ENCODE results near the gene PTPRE. TPM values are rescaled to one million over a fixed set of nuclear protein-coding genes. Genes with fewer than 3 reads are reported as not detected.

PTPRE gene, protein sequence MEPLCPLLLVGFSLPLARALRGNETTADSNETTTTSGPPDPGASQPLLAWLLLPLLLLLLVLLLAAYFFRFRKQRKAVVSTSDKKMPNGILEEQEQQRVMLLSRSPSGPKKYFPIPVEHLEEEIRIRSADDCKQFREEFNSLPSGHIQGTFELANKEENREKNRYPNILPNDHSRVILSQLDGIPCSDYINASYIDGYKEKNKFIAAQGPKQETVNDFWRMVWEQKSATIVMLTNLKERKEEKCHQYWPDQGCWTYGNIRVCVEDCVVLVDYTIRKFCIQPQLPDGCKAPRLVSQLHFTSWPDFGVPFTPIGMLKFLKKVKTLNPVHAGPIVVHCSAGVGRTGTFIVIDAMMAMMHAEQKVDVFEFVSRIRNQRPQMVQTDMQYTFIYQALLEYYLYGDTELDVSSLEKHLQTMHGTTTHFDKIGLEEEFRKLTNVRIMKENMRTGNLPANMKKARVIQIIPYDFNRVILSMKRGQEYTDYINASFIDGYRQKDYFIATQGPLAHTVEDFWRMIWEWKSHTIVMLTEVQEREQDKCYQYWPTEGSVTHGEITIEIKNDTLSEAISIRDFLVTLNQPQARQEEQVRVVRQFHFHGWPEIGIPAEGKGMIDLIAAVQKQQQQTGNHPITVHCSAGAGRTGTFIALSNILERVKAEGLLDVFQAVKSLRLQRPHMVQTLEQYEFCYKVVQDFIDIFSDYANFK
- total RNA-seq (2014; rRNA removed; shearing (Covaris generic); ENCODE audit: low replicate concordance) = 20.4 and 27.9 TPM in 2 replicates

DNA sequence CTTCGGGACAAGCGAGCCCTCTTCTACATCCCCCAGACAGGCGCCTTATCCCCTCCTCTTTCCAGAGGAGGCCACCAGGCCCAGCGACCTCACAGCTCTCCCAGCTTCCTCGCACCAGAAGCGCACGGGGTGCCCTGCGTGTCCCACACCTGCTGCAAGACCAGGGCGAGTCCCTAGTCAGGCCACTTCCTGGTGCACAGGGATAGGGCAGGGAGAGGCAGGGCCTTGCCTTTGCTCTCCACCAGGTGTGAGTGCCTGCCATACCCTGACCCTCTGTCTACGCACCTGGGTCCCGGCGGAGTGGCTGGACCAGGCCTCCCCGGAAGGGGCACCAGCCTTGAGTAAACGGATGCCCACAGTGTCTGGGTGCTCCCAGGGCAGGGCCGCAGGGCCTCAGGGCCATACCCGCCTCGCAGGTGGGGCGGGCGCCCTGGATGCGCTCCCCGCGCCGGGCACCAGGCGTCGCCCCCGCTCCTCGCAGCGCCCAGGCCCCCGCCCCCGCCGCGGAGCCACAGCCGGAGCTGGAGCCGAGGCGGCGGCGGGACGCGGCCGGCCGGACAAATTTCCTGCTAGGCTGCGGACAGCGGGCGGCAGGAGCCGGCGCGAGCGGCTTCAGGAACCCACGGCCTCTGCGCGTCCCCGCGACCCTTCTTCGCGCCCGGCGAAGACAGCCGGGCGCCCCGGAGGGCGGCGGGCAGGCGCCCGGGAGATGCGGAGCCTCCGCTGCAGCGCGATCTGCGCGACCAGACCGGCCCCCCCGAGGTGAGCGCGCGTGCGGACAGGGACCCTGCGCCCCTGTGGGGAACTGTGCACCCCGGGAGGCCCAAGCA, at the start of gene PTPRE:
TSS of gene PTPRE (plus strand) at position 556 of the 830 bp plus-strand sequence. CDS start 133,779 bp downstream, outside the sequence.
- H3K4me1 ChIP-seq (ENCODE audit: low read length) = no peaks in the 10 kb centered on the region
- H3K27ac ChIP-seq (ENCODE audit: low read length) = no peak within 1 kb of the TSS
- H3K9me3 ChIP-seq (ENCODE audit: low read length) = no peaks in the 10 kb centered on the region
- H3K9ac ChIP-seq (ENCODE audit: low read length) = no peak within 1 kb of the TSS
- H3K4me3 ChIP-seq (ENCODE audit: low read length) = no peak within 1 kb of the TSS
- no peaks in the 10 kb centered on the region for H3K36me3 ChIP-seq (ENCODE audit: insufficient read depth, low read length)
- no peaks in the 10 kb centered on the region for H3K79me2 ChIP-seq (ENCODE audit: low read length)
- H4K20me1 ChIP-seq (ENCODE audit: insufficient read depth, low read depth, low read length) = no peaks in the 10 kb centered on the region
- no peaks in the 10 kb centered on the region for H3K27me3 ChIP-seq (ENCODE audit: low read length)
- H3K9me2 ChIP-seq (replicated peaks; ENCODE audit: insufficient read depth, low read length) = no peaks in the 10 kb centered on the region
- H3K4me2 ChIP-seq (ENCODE audit: low read depth, low read length, poor library complexity, severe bottlenecking) = no peak within 1 kb of the TSS
- no peak within 1 kb of the TSS for H2AFZ ChIP-seq (ENCODE audit: low read length)
- DNase-seq = peak; percentile 48

DNA sequence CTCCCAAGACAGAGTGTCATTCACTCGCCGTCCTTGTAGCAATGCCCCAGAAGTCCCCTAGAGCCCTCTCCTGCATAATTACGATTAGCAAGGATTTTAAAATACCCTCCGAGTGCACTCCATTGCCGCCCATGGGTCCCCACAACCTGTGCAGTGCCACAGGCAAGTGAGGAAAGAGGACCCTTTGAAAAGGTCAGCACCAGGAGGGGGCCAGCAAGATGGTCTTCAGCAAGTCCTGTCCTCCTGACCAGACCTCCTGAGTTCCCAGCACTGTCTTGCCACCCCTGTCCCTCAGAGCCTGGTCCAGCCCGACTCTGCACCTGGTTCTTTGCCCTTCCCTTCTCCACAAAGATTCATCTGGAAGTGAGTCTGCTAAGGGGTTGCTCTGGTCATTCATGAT, 46.3 kb upstream of the PTPRE start:
- H2AFZ ChIP-seq (ENCODE audit: low read length) = no peak overlapping the region
- no peaks in the 10 kb centered on the region for H3K9me2 ChIP-seq (replicated peaks; ENCODE audit: insufficient read depth, low read length)
- H3K9me3 ChIP-seq (ENCODE audit: low read length) = no peaks in the 10 kb centered on the region
- H3K4me2 ChIP-seq (ENCODE audit: low read depth, low read length, poor library complexity, severe bottlenecking) = no peak overlapping the region
- no peak overlapping the region for H3K27ac ChIP-seq (ENCODE audit: low read length)
- H3K4me3 ChIP-seq (ENCODE audit: low read length) = no peak overlapping the region
- H3K4me1 ChIP-seq (ENCODE audit: low read length) = no peaks in the 10 kb centered on the region
- no peaks in the 10 kb centered on the region for H3K36me3 ChIP-seq (ENCODE audit: insufficient read depth, low read length)
- DNase-seq = no peak
- H3K9ac ChIP-seq (ENCODE audit: low read length) = no peak overlapping the region
- no peaks in the 10 kb centered on the region for H3K27me3 ChIP-seq (ENCODE audit: low read length)
- H3K79me2 ChIP-seq (ENCODE audit: low read length) = no peaks in the 10 kb centered on the region
- H4K20me1 ChIP-seq (ENCODE audit: insufficient read depth, low read depth, low read length) = no peaks in the 10 kb centered on the region

DNA sequence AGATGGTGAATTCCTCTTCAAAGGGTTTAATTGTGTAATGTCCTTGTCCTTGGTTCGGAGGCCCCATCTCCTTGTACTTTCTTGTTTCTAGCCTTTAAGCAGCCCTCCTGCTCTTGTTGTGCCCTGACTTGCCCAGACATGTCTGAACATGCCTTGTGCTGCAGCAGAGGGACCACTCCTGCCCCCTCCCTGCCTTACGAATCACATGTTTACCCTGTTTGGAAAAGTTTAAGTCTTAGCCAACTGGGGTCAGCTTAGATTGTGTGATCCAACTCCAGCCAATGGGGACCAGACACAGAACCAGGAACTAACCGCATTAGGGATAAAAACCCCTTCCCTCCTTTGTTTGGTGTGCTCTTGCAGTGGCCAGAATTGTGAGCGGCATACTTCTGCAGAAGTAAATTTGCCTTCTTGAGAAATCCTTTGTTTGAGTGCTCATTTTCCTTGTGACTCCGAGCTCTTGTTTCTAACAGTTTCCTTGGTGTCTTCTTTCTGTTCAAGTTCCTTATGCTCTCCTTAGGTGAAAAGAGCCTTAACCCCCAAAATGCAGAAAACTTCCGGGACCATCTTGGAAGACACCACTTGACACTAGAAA, 43.6 kb upstream of the PTPRE start:
- no peaks in the 10 kb centered on the region for H3K27me3 ChIP-seq (ENCODE audit: low read length)
- no peak overlapping the region for H3K4me3 ChIP-seq (ENCODE audit: low read length)
- no peaks in the 10 kb centered on the region for H3K9me2 ChIP-seq (replicated peaks; ENCODE audit: insufficient read depth, low read length)
- H2AFZ ChIP-seq (ENCODE audit: low read length) = no peak overlapping the region
- no peaks in the 10 kb centered on the region for H3K9me3 ChIP-seq (ENCODE audit: low read length)
- H3K79me2 ChIP-seq (ENCODE audit: low read length) = no peaks in the 10 kb centered on the region
- no peak overlapping the region for H3K27ac ChIP-seq (ENCODE audit: low read length)
- H3K36me3 ChIP-seq (ENCODE audit: insufficient read depth, low read length) = no peaks in the 10 kb centered on the region
- H3K9ac ChIP-seq (ENCODE audit: low read length) = no peak overlapping the region
- no peaks in the 10 kb centered on the region for H4K20me1 ChIP-seq (ENCODE audit: insufficient read depth, low read depth, low read length)
- no peak overlapping the region for H3K4me2 ChIP-seq (ENCODE audit: low read depth, low read length, poor library complexity, severe bottlenecking)
- no peaks in the 10 kb centered on the region for H3K4me1 ChIP-seq (ENCODE audit: low read length)
- DNase-seq = no peak

DNA sequence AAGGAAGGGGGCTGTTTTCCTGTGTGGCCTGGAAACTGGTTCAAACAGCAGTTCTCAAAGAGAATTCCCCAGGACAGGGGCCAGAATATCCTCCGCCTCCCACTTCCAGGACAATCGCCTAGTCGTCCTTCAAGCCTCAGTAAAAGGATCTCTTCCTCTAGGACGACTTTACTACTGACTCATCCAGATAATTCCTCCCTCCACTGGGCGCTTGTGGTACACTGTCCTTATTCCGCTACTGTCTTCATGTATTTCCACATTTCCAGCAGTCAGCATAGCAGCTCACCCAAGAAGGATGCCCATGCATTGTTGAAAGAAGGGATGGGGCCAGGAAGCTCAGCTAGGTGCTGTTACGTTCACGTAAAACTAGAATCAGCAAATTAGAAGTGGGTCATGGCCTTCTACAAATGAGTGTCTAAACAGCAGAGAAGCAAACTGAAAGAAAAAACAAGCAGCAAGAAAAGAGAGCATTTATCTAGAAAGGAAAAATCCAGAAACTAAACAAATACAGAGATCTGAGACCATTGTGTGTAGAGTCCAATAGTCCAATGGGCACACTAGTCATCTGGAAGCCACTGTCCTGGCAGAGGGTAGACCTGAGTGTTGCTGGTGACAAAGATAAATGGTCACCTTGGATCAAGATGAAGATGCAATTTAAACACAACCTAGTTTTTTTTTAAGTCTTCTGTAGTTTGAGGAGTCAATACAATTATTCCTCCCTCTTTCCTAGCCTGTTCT, 40.5 kb upstream of the PTPRE start:
- no peaks in the 10 kb centered on the region for H3K4me1 ChIP-seq (ENCODE audit: low read length)
- H3K9me2 ChIP-seq (replicated peaks; ENCODE audit: insufficient read depth, low read length) = no peaks in the 10 kb centered on the region
- no peaks in the 10 kb centered on the region for H3K27me3 ChIP-seq (ENCODE audit: low read length)
- no peaks in the 10 kb centered on the region for H3K79me2 ChIP-seq (ENCODE audit: low read length)
- H3K27ac ChIP-seq (ENCODE audit: low read length) = no peak overlapping the region
- no peaks in the 10 kb centered on the region for H3K36me3 ChIP-seq (ENCODE audit: insufficient read depth, low read length)
- H3K4me2 ChIP-seq (ENCODE audit: low read depth, low read length, poor library complexity, severe bottlenecking) = no peak overlapping the region
- no peak overlapping the region for H3K9ac ChIP-seq (ENCODE audit: low read length)
- H2AFZ ChIP-seq (ENCODE audit: low read length) = no peak overlapping the region
- H3K9me3 ChIP-seq (ENCODE audit: low read length) = no peaks in the 10 kb centered on the region
- H4K20me1 ChIP-seq (ENCODE audit: insufficient read depth, low read depth, low read length) = no peaks in the 10 kb centered on the region
- no peak for DNase-seq
- H3K4me3 ChIP-seq (ENCODE audit: low read length) = no peak overlapping the region

DNA sequence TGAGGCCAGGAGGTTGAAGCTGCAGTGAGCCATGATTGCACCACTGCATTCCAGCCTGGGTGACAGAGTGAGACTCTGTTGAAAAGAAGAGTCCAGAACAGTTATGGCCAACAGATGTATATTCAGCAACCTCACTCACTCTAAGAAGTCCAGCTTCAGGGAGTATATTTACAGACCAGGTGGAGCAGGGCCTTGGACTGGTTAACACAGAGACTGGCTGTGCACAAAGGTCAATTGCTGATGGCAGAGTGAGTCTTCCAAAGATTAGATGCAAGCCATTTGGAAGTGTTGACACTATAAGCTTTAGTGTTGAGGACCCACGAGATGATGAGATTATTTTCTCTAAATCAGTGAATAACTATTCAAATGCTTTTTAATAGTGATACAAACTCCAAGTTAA, 39.1 kb upstream of the PTPRE start:
- H2AFZ ChIP-seq (ENCODE audit: low read length) = no peak overlapping the region
- no peak for DNase-seq
- H3K9me2 ChIP-seq (replicated peaks; ENCODE audit: insufficient read depth, low read length) = no peaks in the 10 kb centered on the region
- no peak overlapping the region for H3K9ac ChIP-seq (ENCODE audit: low read length)
- no peak overlapping the region for H3K4me2 ChIP-seq (ENCODE audit: low read depth, low read length, poor library complexity, severe bottlenecking)
- H3K79me2 ChIP-seq (ENCODE audit: low read length) = no peaks in the 10 kb centered on the region
- H3K36me3 ChIP-seq (ENCODE audit: insufficient read depth, low read length) = no peaks in the 10 kb centered on the region
- no peaks in the 10 kb centered on the region for H3K9me3 ChIP-seq (ENCODE audit: low read length)
- no peaks in the 10 kb centered on the region for H3K4me1 ChIP-seq (ENCODE audit: low read length)
- H4K20me1 ChIP-seq (ENCODE audit: insufficient read depth, low read depth, low read length) = no peaks in the 10 kb centered on the region
- no peak overlapping the region for H3K4me3 ChIP-seq (ENCODE audit: low read length)
- no peaks in the 10 kb centered on the region for H3K27me3 ChIP-seq (ENCODE audit: low read length)
- H3K27ac ChIP-seq (ENCODE audit: low read length) = no peak overlapping the region

DNA sequence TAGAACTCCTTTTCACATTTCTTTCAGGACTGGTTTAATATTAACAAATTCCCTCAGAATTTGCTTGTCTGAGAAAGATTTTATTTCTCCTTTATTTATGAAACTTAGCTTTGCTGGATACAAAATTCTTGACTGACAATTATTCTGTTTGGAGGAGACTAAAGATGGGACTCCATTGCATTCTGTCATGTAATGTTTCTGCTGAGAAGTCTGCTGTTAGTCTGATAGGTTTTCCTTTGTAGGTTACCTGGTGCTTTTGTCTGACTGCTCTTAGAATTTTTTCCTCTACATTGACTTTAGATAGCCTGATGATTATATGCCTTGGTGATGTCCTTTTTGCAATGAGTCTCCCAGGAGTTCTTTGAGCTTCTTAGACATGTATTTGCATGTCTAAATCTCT, 37.6 kb upstream of the PTPRE start:
- H3K27me3 ChIP-seq (ENCODE audit: low read length) = no peaks in the 10 kb centered on the region
- no peaks in the 10 kb centered on the region for H3K9me2 ChIP-seq (replicated peaks; ENCODE audit: insufficient read depth, low read length)
- no peaks in the 10 kb centered on the region for H3K4me1 ChIP-seq (ENCODE audit: low read length)
- no peaks in the 10 kb centered on the region for H3K9me3 ChIP-seq (ENCODE audit: low read length)
- no peaks in the 10 kb centered on the region for H4K20me1 ChIP-seq (ENCODE audit: insufficient read depth, low read depth, low read length)
- H3K4me2 ChIP-seq (ENCODE audit: low read depth, low read length, poor library complexity, severe bottlenecking) = no peak overlapping the region
- H3K79me2 ChIP-seq (ENCODE audit: low read length) = no peaks in the 10 kb centered on the region
- no peak overlapping the region for H3K27ac ChIP-seq (ENCODE audit: low read length)
- H2AFZ ChIP-seq (ENCODE audit: low read length) = no peak overlapping the region
- H3K9ac ChIP-seq (ENCODE audit: low read length) = no peak overlapping the region
- H3K36me3 ChIP-seq (ENCODE audit: insufficient read depth, low read length) = no peaks in the 10 kb centered on the region
- H3K4me3 ChIP-seq (ENCODE audit: low read length) = no peak overlapping the region
- no peak for DNase-seq

DNA sequence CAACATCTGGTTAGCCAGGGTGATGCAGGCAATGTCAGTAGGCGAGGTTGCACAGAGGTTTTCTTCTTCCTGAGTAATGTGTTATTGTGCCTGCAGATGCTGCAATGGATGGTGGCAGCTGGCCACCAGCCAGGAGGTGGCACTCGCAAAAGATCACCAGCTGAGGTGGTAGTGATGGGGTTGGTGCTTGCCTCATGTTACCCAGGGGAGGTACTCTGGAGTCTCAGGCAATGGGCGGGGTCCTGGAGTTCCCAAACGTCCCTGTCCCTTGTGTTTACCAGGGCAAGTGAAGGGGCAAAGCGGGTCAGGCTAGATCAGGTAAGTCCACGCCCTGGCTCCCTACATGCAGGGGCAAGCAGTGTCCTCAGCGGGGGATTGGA, 35.3 kb upstream of the PTPRE start:
- no peak overlapping the region for H3K4me3 ChIP-seq (ENCODE audit: low read length)
- H3K9me3 ChIP-seq (ENCODE audit: low read length) = no peaks in the 10 kb centered on the region
- no peaks in the 10 kb centered on the region for H4K20me1 ChIP-seq (ENCODE audit: insufficient read depth, low read depth, low read length)
- no peaks in the 10 kb centered on the region for H3K27me3 ChIP-seq (ENCODE audit: low read length)
- no peak overlapping the region for H3K27ac ChIP-seq (ENCODE audit: low read length)
- H3K9me2 ChIP-seq (replicated peaks; ENCODE audit: insufficient read depth, low read length) = no peaks in the 10 kb centered on the region
- no peaks in the 10 kb centered on the region for H3K4me1 ChIP-seq (ENCODE audit: low read length)
- H3K79me2 ChIP-seq (ENCODE audit: low read length) = no peaks in the 10 kb centered on the region
- DNase-seq = no peak
- H3K4me2 ChIP-seq (ENCODE audit: low read depth, low read length, poor library complexity, severe bottlenecking) = no peak overlapping the region
- no peaks in the 10 kb centered on the region for H3K36me3 ChIP-seq (ENCODE audit: insufficient read depth, low read length)
- no peak overlapping the region for H3K9ac ChIP-seq (ENCODE audit: low read length)
- no peak overlapping the region for H2AFZ ChIP-seq (ENCODE audit: low read length)
